Right renal pelvis (tissue), 4 donors: Measurements from ENCODE around the gene FCAR. TPM values are rescaled to one million over a fixed set of nuclear protein-coding genes. Genes with fewer than 3 reads are reported as not detected.
"Not testable (repeated sequence)": the region's sequence is repeated elsewhere in the genome, so short reads cannot be mapped to it uniquely, and the experiment has no call there.

Source experiments
- DNase-seq, 4 donors: peaks; one replicate each; pipeline ENCODE4 v3.0.0-alpha.2; 2013; ENCODE audit warnings: low read depth in 4 of 4, low spot score in 3 of 4, missing footprints in 1 of 4
- polyA plus RNA-seq, 4 donors: library from polyadenylated mRNA; unstranded; fragments of 120-200 nt; gene quantifications; one replicate each; pipeline ENCODE4 v1.2.1, GENCODE V29; 2013; ENCODE audit not compliant: insufficient read length in 4 of 4

FCAR gene
- polyA plus RNA-seq, 4 donors = 0.17 to 0.49 (median 0.30) TPM; not detected in 1

GRCh38 chr19:54893406-54893805, 19.4 kb downstream of the FCAR start:
- DNase-seq = no peak

GRCh38 chr19:54894106-54894505, 20.1 kb downstream of the FCAR start:
- DNase-seq = not testable (repeated sequence)

- DNase-seq = no peak
These were observed 22.0 kb downstream of the FCAR start for GRCh38 chr19:54896036-54896435.

- not testable (repeated sequence) for DNase-seq
These were observed 24.6 kb downstream of the FCAR start for GRCh38 chr19:54898685-54899084.

- not testable (repeated sequence) for DNase-seq
These were observed 25.6 kb downstream of the FCAR start for GRCh38 chr19:54899646-54900045.

- not testable (repeated sequence) for DNase-seq
These were observed 27.1 kb downstream of the FCAR start for GRCh38 chr19:54901153-54901552.

- DNase-seq = no peak
These were observed 28.0 kb downstream of the FCAR start for GRCh38 chr19:54902061-54902460.

GRCh38 chr19:54903303-54903702, 29.3 kb downstream of the FCAR start:
- DNase-seq = no peak

GRCh38 chr19:54904261-54904660, 30.2 kb downstream of the FCAR start:
- DNase-seq = not testable (repeated sequence)

- DNase-seq = no peak
These were observed 31.4 kb downstream of the FCAR start for GRCh38 chr19:54905421-54905802.

- DNase-seq = peak in 1 of 4 donors; percentile 1
These were observed 31.9 kb downstream of the FCAR start, which contains the start of gene NCR1 for GRCh38 chr19:54905803-54906511. Gene NCR1 (plus strand): TSS chr19:54906148. CDS start chr19:54906188, 40 bp downstream.

GRCh38 chr19:54906819-54907218, 32.8 kb downstream of the FCAR start:
- DNase-seq = no peak

- not testable (repeated sequence) for DNase-seq
These were observed 33.9 kb downstream of the FCAR start for GRCh38 chr19:54907899-54908298.

GRCh38 chr19:54916822-54917221, 42.8 kb downstream of the FCAR start:
- DNase-seq = no peak

GRCh38 chr19:54918499-54918898, 44.5 kb downstream of the FCAR start:
- no peak for DNase-seq

GRCh38 chr19:54919646-54920563, 45.9 kb downstream of the FCAR start:
- not testable (repeated sequence) for DNase-seq

- DNase-seq = no peak
These were observed 47.0 kb downstream of the FCAR start for GRCh38 chr19:54921082-54921481.

- no peak for DNase-seq
These were observed 49.2 kb downstream of the FCAR start for GRCh38 chr19:54923276-54923675.

GRCh38 chr19:54928299-54928698, 54.3 kb downstream of the FCAR start:
- DNase-seq = no peak

GRCh38 chr19:54937926-54938325, 63.9 kb downstream of the FCAR start:
- DNase-seq = no peak

GRCh38 chr19:54938906-54939305, 64.9 kb downstream of the FCAR start:
- no peak for DNase-seq
